Transverse colon (tissue), 4 donors: Measurements from ENCODE around the gene OPN1MW. TPM values are rescaled to one million over a fixed set of nuclear protein-coding genes. Genes with fewer than 3 reads are reported as not detected.
"Not testable (repeated sequence)": the region's sequence is repeated elsewhere in the genome, so short reads cannot be mapped to it uniquely, and the experiment has no call there.

Experiments
- DNase-seq: peaks from one replicate; pipeline ENCODE4 v3.0.0-alpha.2; 2019
- H3K27ac ChIP-seq, 4 donors: fragments of 200-600 bp; sonication (generic); 2 replicates each; pipeline ENCODE4 v1.5.1; 2016 to 2018; ENCODE audit warnings: inconsistent platforms in 4 of 4
- H3K27me3 ChIP-seq: fragments of 200-600 bp; sonication (generic); 2 replicates; pipeline ENCODE4 v1.5.1; 2017; ENCODE audit warnings: inconsistent platforms
- H3K36me3 ChIP-seq, 4 donors: fragments of 200-600 bp; sonication (generic); 2 replicates each; pipeline ENCODE4 v1.5.1; 2017 to 2019; ENCODE audit warnings: inconsistent platforms in 4 of 4
- H3K4me1 ChIP-seq, 4 donors: fragments of 200-600 bp; sonication (generic); 2 replicates each; pipeline ENCODE4 v1.5.1; 2017 to 2020; ENCODE audit warnings: inconsistent platforms in 4 of 4
- H3K4me3 ChIP-seq, 4 donors: fragments of 200-600 bp; sonication (generic); 1 replicate in 1 of 4; 2 replicates in 3 of 4; pipeline versions ENCODE4 v1.5.1 to v1.6.1; 2017 to 2019; ENCODE audit warnings: inconsistent platforms in 4 of 4
- H3K9me3 ChIP-seq, 2 donors: fragments of 200-600 bp; sonication (generic); 2 replicates each; pipeline ENCODE4 v1.5.1; 2017 to 2019; ENCODE audit warnings: inconsistent platforms in 2 of 2
- WGBS, 2 donors: methylation state at CpG; one replicate each; pipeline ENCODE4 v1.1.5; 2018; ENCODE audit warnings: low coverage in 1 of 2; 5-methylcytosine and 5-hydroxymethylcytosine counted together
- in situ Hi-C, 4 donors: fragments of 200-750 bp; cut with MboI; loops; one replicate each; pipeline versions ENCODE4 v1.15.0 to v1.15.1; 2017; ENCODE audit warnings: low sequenced_read_pairs in 3 of 4, low pct_ligation_motif_present in 1 of 4, low pct_unique_long_range_greater_than_20kb in 1 of 4
- intact Hi-C: fragments of 100-400 bp; cut with DNase I; formaldehyde crosslinking; loops from one replicate; pipeline ENCODE4 v1.15.1; 2023; ENCODE audit warnings: low total_unique reads
- total RNA-seq, 4 donors: library from RNA; depleted of rRNA; stranded (reverse); fragments of >200 nt; gene quantifications; one replicate each; pipeline ENCODE4 v1.1.0, GENCODE V29; 2016

The OPN1MW gene
- total RNA-seq, 4 donors from 2014 or later = not detected

GRCh38 chrX:154164902-154165301, 17.5 kb upstream of the OPN1MW start:
- no CpG with 5 or more reads among the region's 8 CpGs for WGBS, 2 donors
- intact Hi-C loops = not testable (repeated sequence)

GRCh38 chrX:154168384-154168783, 14.0 kb upstream of the OPN1MW start:
- no CpG with 5 or more reads among the region's 13 CpGs for WGBS, 2 donors
- H3K4me1 ChIP-seq = not testable (repeated sequence)

More at GRCh38 chrX:154164902-154165301, 17.5 kb upstream of the OPN1MW start:
- in situ Hi-C loops, H3K9me3 ChIP-seq, H3K4me3 ChIP-seq, H3K27ac ChIP-seq, H3K36me3 ChIP-seq, H3K27me3 ChIP-seq, DNase-seq, H3K4me1 ChIP-seq: not testable (repeated sequence)

GRCh38 chrX:154172535-154172943, 9.9 kb upstream of the OPN1MW start:
- H3K36me3 ChIP-seq, H3K27ac ChIP-seq, DNase-seq, H3K4me3 ChIP-seq, H3K27me3 ChIP-seq, H3K9me3 ChIP-seq, intact Hi-C loops, in situ Hi-C loops, H3K4me1 ChIP-seq: not testable (repeated sequence)
- WGBS, 2 donors = no CpG with 5 or more reads among the region's 11 CpGs

More at GRCh38 chrX:154168384-154168783, 14.0 kb upstream of the OPN1MW start:
- H3K4me3 ChIP-seq, H3K36me3 ChIP-seq, H3K9me3 ChIP-seq, in situ Hi-C loops, DNase-seq, intact Hi-C loops, H3K27ac ChIP-seq, H3K27me3 ChIP-seq: not testable (repeated sequence)

GRCh38 chrX:154174356-154174755, 8.0 kb upstream of the OPN1MW start:
- H3K36me3 ChIP-seq, H3K4me3 ChIP-seq, DNase-seq, H3K9me3 ChIP-seq, H3K27me3 ChIP-seq, H3K4me1 ChIP-seq, in situ Hi-C loops, H3K27ac ChIP-seq, intact Hi-C loops: not testable (repeated sequence)
- no CpG with 5 or more reads among the region's 10 CpGs for WGBS, 2 donors

- H3K27ac ChIP-seq, H3K4me3 ChIP-seq, H3K4me1 ChIP-seq, H3K9me3 ChIP-seq, intact Hi-C loops, H3K27me3 ChIP-seq, H3K36me3 ChIP-seq, in situ Hi-C loops, DNase-seq: not testable (repeated sequence)
- no CpG with 5 or more reads among the region's 8 CpGs for WGBS, 2 donors
These were observed 1.4 kb downstream of the OPN1MW start for GRCh38 chrX:154183794-154184193.

GRCh38 chrX:154192846-154193245, 10.4 kb downstream of the OPN1MW start:
- WGBS, 2 donors = no CpG with 5 or more reads among the region's 8 CpGs
- H3K4me3 ChIP-seq, DNase-seq, H3K4me1 ChIP-seq, H3K9me3 ChIP-seq, in situ Hi-C loops, H3K27me3 ChIP-seq, H3K36me3 ChIP-seq, intact Hi-C loops, H3K27ac ChIP-seq: not testable (repeated sequence)

GRCh38 chrX:154194316-154194715, 11.9 kb downstream of the OPN1MW start:
- in situ Hi-C loops, intact Hi-C loops: not testable (repeated sequence)

GRCh38 chrX:154196466-154196865, 14.1 kb downstream of the OPN1MW start:
- H3K9me3 ChIP-seq, H3K27me3 ChIP-seq, intact Hi-C loops, DNase-seq, H3K36me3 ChIP-seq, H3K4me1 ChIP-seq, in situ Hi-C loops, H3K4me3 ChIP-seq, H3K27ac ChIP-seq: not testable (repeated sequence)
- no CpG with 5 or more reads among the region's 15 CpGs for WGBS, 2 donors

More at GRCh38 chrX:154194316-154194715, 11.9 kb downstream of the OPN1MW start:
- H3K27ac ChIP-seq, DNase-seq, H3K27me3 ChIP-seq, H3K9me3 ChIP-seq, H3K36me3 ChIP-seq, H3K4me1 ChIP-seq, H3K4me3 ChIP-seq: not testable (repeated sequence)
- no CpG with 5 or more reads among the region's 2 CpGs for WGBS, 2 donors

GRCh38 chrX:154209670-154210418, 27.4 kb downstream of the OPN1MW start:
- DNase-seq, in situ Hi-C loops, H3K4me1 ChIP-seq, H3K27ac ChIP-seq, H3K27me3 ChIP-seq, H3K9me3 ChIP-seq, intact Hi-C loops, H3K36me3 ChIP-seq, H3K4me3 ChIP-seq: not testable (repeated sequence)
- no CpG with 5 or more reads among the region's 21 CpGs for WGBS, 2 donors

GRCh38 chrX:154211057-154211456, 28.7 kb downstream of the OPN1MW start:
- in situ Hi-C loops, H3K4me1 ChIP-seq, H3K9me3 ChIP-seq, DNase-seq, H3K4me3 ChIP-seq, H3K27me3 ChIP-seq, intact Hi-C loops, H3K36me3 ChIP-seq, H3K27ac ChIP-seq: not testable (repeated sequence)
- 90% methylated on average over 6 of the region's 9 CpGs; no CpG with 5 or more reads in 1 of the 2 donors for WGBS, 2 donors

- H3K4me1 ChIP-seq, H3K27ac ChIP-seq, intact Hi-C loops, in situ Hi-C loops, H3K9me3 ChIP-seq, H3K36me3 ChIP-seq, DNase-seq, H3K27me3 ChIP-seq, H3K4me3 ChIP-seq: not testable (repeated sequence)
- WGBS, 2 donors = no CpG with 5 or more reads among the region's 10 CpGs
These were observed 29.1 kb downstream of the OPN1MW start for GRCh38 chrX:154211499-154211898.
